ENCODE data around the gene RNF175. TPM values are rescaled to one million over a fixed set of nuclear protein-coding genes. Genes with fewer than 3 reads are reported as not detected.

Gene RNF175
- total RNA-seq, 3 donors from 2014 or later: 3.6 to 5.9 TPM; not detected in 1

GRCh38 chr4:153757407-153757806 lies 2.4 kb downstream of the RNF175 start:
- intact Hi-C loops (cut with DNase I; ENCODE audit: low total_unique reads): loop anchor here (10.0 kb wide), 1 partner anchor 413 kb away; the partner anchor contains the start of gene MND1
- H3K4me3 ChIP-seq: no peak overlapping the region

GRCh38 chr4:153755186-153755585 lies 4.6 kb downstream of the RNF175 start:
- no peak overlapping the region for H3K4me3 ChIP-seq
- DNase-seq (ENCODE audit: low spot score in 2 of 2): no peak
- no peaks in the 10 kb centered on the region for H3K4me1 ChIP-seq
- H3K9me3 ChIP-seq: no peaks in the 10 kb centered on the region
- intact Hi-C loops (cut with DNase I; ENCODE audit: low total_unique reads): loop anchor here (10.0 kb wide), 1 partner anchor 410 kb away; the partner anchor contains the start of gene MND1
- no peaks in the 10 kb centered on the region for H3K27me3 ChIP-seq
- no peaks in the 10 kb centered on the region for H3K36me3 ChIP-seq
- no peak overlapping the region for H3K27ac ChIP-seq
- TF ChIP-seq CTCF (IDR thresholded peaks at IDR 0.05) (no peak), POLR2AphosphoS5 (IDR thresholded peaks at IDR 0.05) (no peak), POLR2A (IDR thresholded peaks at IDR 0.05) (no peak)

More at GRCh38 chr4:153757407-153757806, 2.4 kb downstream of the RNF175 start:
- no peaks in the 10 kb centered on the region for H3K36me3 ChIP-seq
- no peak for DNase-seq (ENCODE audit: low spot score in 2 of 2)
- TF ChIP-seq CTCF (IDR thresholded peaks at IDR 0.05) (no peak), POLR2AphosphoS5 (IDR thresholded peaks at IDR 0.05) (no peak), POLR2A (IDR thresholded peaks at IDR 0.05) (no peak)
- H3K4me1 ChIP-seq: no peaks in the 10 kb centered on the region
- no peaks in the 10 kb centered on the region for H3K27me3 ChIP-seq
- no peak overlapping the region for H3K27ac ChIP-seq
- H3K9me3 ChIP-seq: no peaks in the 10 kb centered on the region

- no peak overlapping the region for H3K27ac ChIP-seq
- TF ChIP-seq POLR2A (IDR thresholded peaks at IDR 0.05) (no peak), CTCF (IDR thresholded peaks at IDR 0.05) (peak; percentile 43 to 65 (median 49)), POLR2AphosphoS5 (IDR thresholded peaks at IDR 0.05) (peak in 1 of 3 donors; percentile 12)
- no peak overlapping the region for H3K4me3 ChIP-seq
- no peaks in the 10 kb centered on the region for H3K36me3 ChIP-seq
- DNase-seq (ENCODE audit: low spot score in 2 of 2): peak in 1 of 2 donors; percentile 51
- intact Hi-C loops (cut with DNase I; ENCODE audit: low total_unique reads): loop anchor here (10.0 kb wide), 1 partner anchor 406 kb away; the partner anchor contains the start of gene MND1
- H3K9me3 ChIP-seq: no peaks in the 10 kb centered on the region
- peaks cover 0 to 5% of the 10 kb centered on the region in 2 donors for H3K4me1 ChIP-seq
- H3K27me3 ChIP-seq: no peaks in the 10 kb centered on the region
These were observed 9.5 kb downstream of the RNF175 start for GRCh38 chr4:153750197-153750817.

- DNase-seq (ENCODE audit: low spot score in 2 of 2): peak in 1 of 2 donors; percentile 50
- intact Hi-C loops (cut with DNase I; ENCODE audit: low total_unique reads): no loop called here
- Histone ChIP-seq H3K9me3 (no peaks in the 10 kb centered on the region), H3K27ac (peak overlapping the region in 1 of 2 donors; percentile 0), H3K27me3 (no peaks in the 10 kb centered on the region), H3K4me3 (no peak overlapping the region), H3K36me3 (no peaks in the 10 kb centered on the region), H3K4me1 (peaks cover 0 to 5% of the 10 kb centered on the region in 2 donors)
- no peak for TF ChIP-seq POLR2AphosphoS5 (IDR thresholded peaks at IDR 0.05)
- no peak for TF ChIP-seq POLR2A (IDR thresholded peaks at IDR 0.05)
- no peak for TF ChIP-seq CTCF (IDR thresholded peaks at IDR 0.05)
These were observed 11.4 kb downstream of the RNF175 start for GRCh38 chr4:153748378-153748777.

GRCh38 chr4:153747406-153747955 lies 12.3 kb downstream of the RNF175 start:
- Histone ChIP-seq H3K36me3 (no peaks in the 10 kb centered on the region), H3K27me3 (no peaks in the 10 kb centered on the region), H3K27ac (no peak overlapping the region), H3K9me3 (no peaks in the 10 kb centered on the region), H3K4me1 (peaks cover 0 to 5% of the 10 kb centered on the region in 2 donors), H3K4me3 (no peak overlapping the region)
- intact Hi-C loops (cut with DNase I; ENCODE audit: low total_unique reads): no loop called here
- TF ChIP-seq POLR2A (IDR thresholded peaks at IDR 0.05) (no peak), CTCF (IDR thresholded peaks at IDR 0.05) (no peak), POLR2AphosphoS5 (IDR thresholded peaks at IDR 0.05) (no peak)
- no peak for DNase-seq (ENCODE audit: low spot score in 2 of 2)
